ENCODE results near the gene SETDB2.

DNA sequence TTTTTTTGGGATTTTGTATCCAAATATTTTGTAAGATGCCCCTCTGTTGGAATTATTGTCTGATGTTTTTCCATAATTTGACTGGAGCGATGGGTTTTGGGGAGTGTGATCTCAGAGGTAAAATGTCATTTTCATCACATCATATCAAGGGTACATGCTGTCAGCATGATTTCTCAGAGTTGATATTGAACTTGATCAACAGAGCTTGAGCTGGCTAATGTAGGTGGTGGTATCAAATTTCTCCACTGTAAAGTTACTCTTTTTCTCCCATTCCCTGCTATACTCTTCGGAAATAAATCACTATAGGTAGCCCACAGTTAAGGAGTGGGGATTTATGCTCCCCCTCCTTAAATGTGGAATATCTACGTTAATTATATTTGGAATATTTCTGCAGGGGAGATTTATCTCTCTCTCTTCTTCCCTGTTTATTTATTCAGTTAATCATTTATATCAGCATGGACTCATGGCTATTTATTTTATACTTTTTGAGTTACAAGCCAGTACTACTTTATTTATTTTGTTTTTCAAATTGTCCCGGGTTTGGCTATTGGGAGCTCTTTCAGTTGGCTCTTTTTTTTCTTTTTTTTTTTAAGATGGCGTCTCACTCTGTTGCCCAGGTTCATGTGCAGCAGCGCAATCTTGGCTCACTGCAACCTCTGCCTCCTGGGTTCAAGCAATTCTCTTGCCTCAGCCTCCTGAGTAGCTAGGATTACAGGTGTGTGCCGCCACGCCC lies 8.8 kb downstream of the SETDB2 start:
- TF ChIP-seq, protein P1, sequence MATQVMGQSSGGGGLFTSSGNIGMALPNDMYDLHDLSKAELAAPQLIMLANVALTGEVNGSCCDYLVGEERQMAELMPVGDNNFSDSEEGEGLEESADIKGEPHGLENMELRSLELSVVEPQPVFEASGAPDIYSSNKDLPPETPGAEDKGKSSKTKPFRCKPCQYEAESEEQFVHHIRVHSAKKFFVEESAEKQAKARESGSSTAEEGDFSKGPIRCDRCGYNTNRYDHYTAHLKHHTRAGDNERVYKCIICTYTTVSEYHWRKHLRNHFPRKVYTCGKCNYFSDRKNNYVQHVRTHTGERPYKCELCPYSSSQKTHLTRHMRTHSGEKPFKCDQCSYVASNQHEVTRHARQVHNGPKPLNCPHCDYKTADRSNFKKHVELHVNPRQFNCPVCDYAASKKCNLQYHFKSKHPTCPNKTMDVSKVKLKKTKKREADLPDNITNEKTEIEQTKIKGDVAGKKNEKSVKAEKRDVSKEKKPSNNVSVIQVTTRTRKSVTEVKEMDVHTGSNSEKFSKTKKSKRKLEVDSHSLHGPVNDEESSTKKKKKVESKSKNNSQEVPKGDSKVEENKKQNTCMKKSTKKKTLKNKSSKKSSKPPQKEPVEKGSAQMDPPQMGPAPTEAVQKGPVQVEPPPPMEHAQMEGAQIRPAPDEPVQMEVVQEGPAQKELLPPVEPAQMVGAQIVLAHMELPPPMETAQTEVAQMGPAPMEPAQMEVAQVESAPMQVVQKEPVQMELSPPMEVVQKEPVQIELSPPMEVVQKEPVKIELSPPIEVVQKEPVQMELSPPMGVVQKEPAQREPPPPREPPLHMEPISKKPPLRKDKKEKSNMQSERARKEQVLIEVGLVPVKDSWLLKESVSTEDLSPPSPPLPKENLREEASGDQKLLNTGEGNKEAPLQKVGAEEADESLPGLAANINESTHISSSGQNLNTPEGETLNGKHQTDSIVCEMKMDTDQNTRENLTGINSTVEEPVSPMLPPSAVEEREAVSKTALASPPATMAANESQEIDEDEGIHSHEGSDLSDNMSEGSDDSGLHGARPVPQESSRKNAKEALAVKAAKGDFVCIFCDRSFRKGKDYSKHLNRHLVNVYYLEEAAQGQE (IDR thresholded peaks at IDR 0.05; ENCODE audit: borderline replicate concordance), result no peak
- TF ChIP-seq, protein P2, sequence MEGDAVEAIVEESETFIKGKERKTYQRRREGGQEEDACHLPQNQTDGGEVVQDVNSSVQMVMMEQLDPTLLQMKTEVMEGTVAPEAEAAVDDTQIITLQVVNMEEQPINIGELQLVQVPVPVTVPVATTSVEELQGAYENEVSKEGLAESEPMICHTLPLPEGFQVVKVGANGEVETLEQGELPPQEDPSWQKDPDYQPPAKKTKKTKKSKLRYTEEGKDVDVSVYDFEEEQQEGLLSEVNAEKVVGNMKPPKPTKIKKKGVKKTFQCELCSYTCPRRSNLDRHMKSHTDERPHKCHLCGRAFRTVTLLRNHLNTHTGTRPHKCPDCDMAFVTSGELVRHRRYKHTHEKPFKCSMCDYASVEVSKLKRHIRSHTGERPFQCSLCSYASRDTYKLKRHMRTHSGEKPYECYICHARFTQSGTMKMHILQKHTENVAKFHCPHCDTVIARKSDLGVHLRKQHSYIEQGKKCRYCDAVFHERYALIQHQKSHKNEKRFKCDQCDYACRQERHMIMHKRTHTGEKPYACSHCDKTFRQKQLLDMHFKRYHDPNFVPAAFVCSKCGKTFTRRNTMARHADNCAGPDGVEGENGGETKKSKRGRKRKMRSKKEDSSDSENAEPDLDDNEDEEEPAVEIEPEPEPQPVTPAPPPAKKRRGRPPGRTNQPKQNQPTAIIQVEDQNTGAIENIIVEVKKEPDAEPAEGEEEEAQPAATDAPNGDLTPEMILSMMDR (IDR thresholded peaks at IDR 0.05; ENCODE audit: poor library complexity, severe bottlenecking), result no peak
- no peak for TF ChIP-seq EP300 (conservative IDR thresholded peaks at IDR 0.05; ENCODE audit: poor library complexity, severe bottlenecking)
- TF ChIP-seq EZH2 (IDR thresholded peaks at IDR 0.05; ENCODE audit: borderline replicate concordance, insufficient read depth, low read length, poor library complexity, severe bottlenecking), result no peak
- TF ChIP-seq TAF1 (IDR thresholded peaks at IDR 0.05; ENCODE audit: low read depth), result no peak
- TF ChIP-seq POLR2AphosphoS5 (IDR thresholded peaks at IDR 0.05), result no peak
